Cardiac muscle cell (in vitro differentiated cells and primary cell): ENCODE results near the gene PFDN1. TPM values are rescaled to one million over a fixed set of nuclear protein-coding genes. Genes with fewer than 3 reads are reported as not detected.

Experiments
- DNase-seq, 2 donors: peaks; one replicate each; pipeline versions ENCODE4 v3.0.0 to v3.0.0-alpha.2; 2010 to 2017; ENCODE audit warnings: low read depth in 1 of 2, low spot score in 1 of 2
- H3K27ac ChIP-seq: fragments of 200-600 bp; sonication (generic); 2 replicates; pipeline ENCODE4 v1.5.1; 2016
- H3K27me3 ChIP-seq: fragments of 200-600 bp; sonication (generic); 2 replicates; pipeline ENCODE4 v1.6.0; 2016; ENCODE audit warnings: control low read depth
- H3K36me3 ChIP-seq: fragments of 200-600 bp; sonication (generic); 2 replicates; pipeline ENCODE4 v1.5.1; 2016; ENCODE audit warnings: control low read depth
- H3K4me1 ChIP-seq: fragments of 200-600 bp; sonication (generic); 2 replicates; pipeline ENCODE4 v1.8.1; 2017; ENCODE audit warnings: low read depth, mild to moderate bottlenecking, mixed run types
- H3K4me3 ChIP-seq: fragments of 200-600 bp; sonication (generic); 2 replicates; pipeline ENCODE4 v1.5.1; 2016; ENCODE audit warnings: mild to moderate bottlenecking
- H3K9me3 ChIP-seq: fragments of 200-600 bp; sonication (generic); 2 replicates; pipeline ENCODE4 v1.5.1; 2017; ENCODE audit warnings: low read depth, mild to moderate bottlenecking, control low read depth
- CTCF ChIP-seq: IDR thresholded peaks from 2 replicates; pipeline ENCODE4 v1.5.1; 2012; ENCODE audit warnings: low read depth, mild to moderate bottlenecking, low read length
- polyA plus RNA-seq: library from polyadenylated mRNA; unstranded; fragments of >200 nt; fragmentation: Nextera tagmentation; extraction: Ambion mirVana; gene quantifications from 2 replicates; pipeline ENCODE4 v1.2.1, GENCODE V29; 2016
- total RNA-seq: library from RNA; depleted of rRNA; stranded (reverse); fragments of >200 nt; gene quantifications from 2 replicates; pipeline ENCODE4 v1.2.3, GENCODE V29; 2016

PFDN1 gene
- total and polyA plus RNA-seq, 2 experiments from 2014 or later = 129 to 139 TPM

- Histone ChIP-seq H3K4me3 (no peak overlapping the region), H3K27me3 (no peaks in the 10 kb centered on the region), H3K36me3 (no peaks in the 10 kb centered on the region), H3K27ac (no peak overlapping the region), H3K9me3 (no peaks in the 10 kb centered on the region), H3K4me1 (peaks cover 9% of the 10 kb centered on the region)
- DNase-seq = no peak
- TF ChIP-seq CTCF = no peak
These were observed 14.9 kb downstream of the PFDN1 start for GRCh38 chr5:140287801-140288521.

DNA sequence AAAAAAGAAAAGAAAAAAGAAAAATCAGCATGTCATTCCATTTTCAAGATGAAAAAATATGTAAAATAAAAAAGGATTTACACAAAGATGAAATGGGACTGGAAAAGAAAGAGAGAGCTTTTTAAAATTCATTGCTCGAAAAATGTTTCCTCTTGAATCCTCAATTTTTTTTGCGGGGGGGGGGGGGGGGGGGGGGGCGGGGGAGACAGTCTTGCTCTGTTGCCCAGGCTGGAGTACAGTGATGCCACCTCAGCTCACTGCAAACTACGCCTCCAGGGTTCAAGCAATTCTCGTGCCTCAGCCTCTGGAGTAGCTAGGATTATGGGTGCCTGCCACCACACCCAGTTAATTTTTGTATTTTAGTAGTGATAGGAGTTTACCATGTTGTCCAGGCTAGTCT lies 16.5 kb downstream of the PFDN1 start:
- Histone ChIP-seq H3K4me3 (no peak overlapping the region), H3K27me3 (no peaks in the 10 kb centered on the region), H3K36me3 (no peaks in the 10 kb centered on the region), H3K4me1 (no peaks in the 10 kb centered on the region), H3K9me3 (no peaks in the 10 kb centered on the region), H3K27ac (no peak overlapping the region)
- no peak for TF ChIP-seq CTCF
- DNase-seq = no peak

- no peaks in the 10 kb centered on the region for H3K36me3 ChIP-seq
- H3K4me1 ChIP-seq = no peaks in the 10 kb centered on the region
- no peak overlapping the region for H3K4me3 ChIP-seq
- H3K9me3 ChIP-seq = no peaks in the 10 kb centered on the region
- DNase-seq = no peak
- no peaks in the 10 kb centered on the region for H3K27me3 ChIP-seq
- H3K27ac ChIP-seq = no peak overlapping the region
- TF ChIP-seq CTCF = no peak
These were observed 18.9 kb downstream of the PFDN1 start for GRCh38 chr5:140284013-140284412.

- Histone ChIP-seq H3K9me3 (no peaks in the 10 kb centered on the region), H3K27me3 (no peaks in the 10 kb centered on the region), H3K27ac (no peak overlapping the region), H3K36me3 (no peaks in the 10 kb centered on the region), H3K4me1 (no peaks in the 10 kb centered on the region), H3K4me3 (no peak overlapping the region)
- no peak for TF ChIP-seq CTCF
- no peak for DNase-seq
These were observed 20.6 kb downstream of the PFDN1 start for GRCh38 chr5:140282266-140282665.

DNA sequence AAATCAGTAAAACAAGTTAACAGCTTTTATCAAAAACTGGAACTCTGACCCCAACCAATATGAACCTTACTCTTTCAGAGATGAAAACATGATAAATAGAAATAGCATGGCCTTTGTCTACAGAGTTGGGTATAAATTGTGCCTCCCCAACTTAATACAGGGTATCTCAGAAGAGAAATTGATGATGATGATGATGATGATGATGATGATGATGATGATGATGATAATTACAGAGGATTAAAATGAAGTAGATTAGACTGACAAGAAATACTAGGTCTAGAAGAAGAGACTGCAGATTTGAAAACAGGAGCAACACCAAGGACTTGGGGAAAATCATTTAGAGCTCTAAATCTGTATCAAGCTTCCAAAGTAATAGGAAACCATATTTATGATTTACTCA lies 27.1 kb downstream of the PFDN1 start:
- no peak for TF ChIP-seq CTCF
- Histone ChIP-seq H3K36me3 (no peaks in the 10 kb centered on the region), H3K4me1 (no peaks in the 10 kb centered on the region), H3K4me3 (no peak overlapping the region), H3K27me3 (no peaks in the 10 kb centered on the region), H3K27ac (no peak overlapping the region), H3K9me3 (no peaks in the 10 kb centered on the region)
- DNase-seq = no peak
